ENCODE data around the gene PLAAT3. TPM values are rescaled to one million over a fixed set of nuclear protein-coding genes. Genes with fewer than 3 reads are reported as not detected.

The PLAAT3 gene
- total RNA-seq, 2 donors from 2014 or later, result 6.3 to 11.5 TPM

Other genes with a start within 250 kb of the PLAAT3 start
- gene SLC22A9, start 244.6 kb downstream of the PLAAT3 start, total RNA-seq, result not detected
- gene PLAAT5, start 123.3 kb downstream of the PLAAT3 start, total RNA-seq, result 1 to 10 TPM; 1.7 to 2.8 TPM
- gene LGALS12, start 108.3 kb downstream of the PLAAT3 start, total RNA-seq, result under 1 TPM; 0.37 to 0.38 TPM
- gene PLAAT4, start 77.6 kb downstream of the PLAAT3 start, total RNA-seq, result 100 to 1,000 TPM in 1 of 2 donors, 10 to 100 TPM in 1; 60.6 to 101 TPM
- under 1 TPM in 1 of 2 donors, not detected in 1; 0.35 TPM for gene PLAAT2, start 51.1 kb downstream of the PLAAT3 start, total RNA-seq
- gene ATL3, start 56.9 kb upstream of the PLAAT3 start, total RNA-seq, result 10 to 100 TPM; 42.6 to 47.0 TPM
- gene RTN3, start 67.1 kb upstream of the PLAAT3 start, total RNA-seq, result 10 to 100 TPM; 89.9 to 91.3 TPM
- gene ZFTA, start 154.3 kb upstream of the PLAAT3 start, total RNA-seq, result 1 to 10 TPM; 4.0 to 6.9 TPM
- 10 to 100 TPM; 21.9 to 26.7 TPM for gene SPINDOC, start 199.0 kb upstream of the PLAAT3 start, total RNA-seq
- 10 to 100 TPM; 29.0 to 30.0 TPM for gene MARK2, start 224.7 kb upstream of the PLAAT3 start, total RNA-seq

Data from activated T-cell treated with anti-CD3 and anti-CD28 coated beads, Interleukin-2, amount 50 U/mL, for 72 hours (primary cell).